ENCODE measurements around the gene ARL14EP. TPM values are rescaled to one million over a fixed set of nuclear protein-coding genes. Genes with fewer than 3 reads are reported as not detected.

ARL14EP gene
- total RNA-seq, 1 donor from 2014 or later, result 54.8 TPM

DNA sequence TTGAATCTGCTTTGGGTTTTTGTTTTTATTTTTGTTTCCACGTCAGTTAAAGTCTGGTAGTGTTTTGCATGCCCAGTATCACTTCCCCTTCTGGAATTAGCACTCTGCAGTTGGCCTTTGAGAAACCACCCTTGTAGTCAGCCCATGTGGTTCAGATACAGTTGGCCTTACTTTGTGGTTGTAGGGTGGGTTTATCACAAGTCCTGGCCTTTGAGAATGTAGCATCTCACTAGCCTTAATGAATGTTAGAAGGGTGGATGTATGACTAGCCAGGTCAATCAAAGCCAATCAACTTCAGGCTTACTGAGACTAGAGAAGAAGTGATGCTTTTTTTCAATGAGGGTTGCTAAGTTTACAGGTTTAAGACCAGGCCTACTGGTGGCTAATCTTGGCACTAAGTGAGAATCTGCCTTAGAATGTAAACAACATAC, 19.8 kb downstream of the ARL14EP start:
- TF ChIP-seq EZH2phosphoT487 (IDR thresholded peaks at IDR 0.05) (no peak), EZH2 (IDR thresholded peaks at IDR 0.05) (no peak)
- TF ChIP-seq, protein P1, sequence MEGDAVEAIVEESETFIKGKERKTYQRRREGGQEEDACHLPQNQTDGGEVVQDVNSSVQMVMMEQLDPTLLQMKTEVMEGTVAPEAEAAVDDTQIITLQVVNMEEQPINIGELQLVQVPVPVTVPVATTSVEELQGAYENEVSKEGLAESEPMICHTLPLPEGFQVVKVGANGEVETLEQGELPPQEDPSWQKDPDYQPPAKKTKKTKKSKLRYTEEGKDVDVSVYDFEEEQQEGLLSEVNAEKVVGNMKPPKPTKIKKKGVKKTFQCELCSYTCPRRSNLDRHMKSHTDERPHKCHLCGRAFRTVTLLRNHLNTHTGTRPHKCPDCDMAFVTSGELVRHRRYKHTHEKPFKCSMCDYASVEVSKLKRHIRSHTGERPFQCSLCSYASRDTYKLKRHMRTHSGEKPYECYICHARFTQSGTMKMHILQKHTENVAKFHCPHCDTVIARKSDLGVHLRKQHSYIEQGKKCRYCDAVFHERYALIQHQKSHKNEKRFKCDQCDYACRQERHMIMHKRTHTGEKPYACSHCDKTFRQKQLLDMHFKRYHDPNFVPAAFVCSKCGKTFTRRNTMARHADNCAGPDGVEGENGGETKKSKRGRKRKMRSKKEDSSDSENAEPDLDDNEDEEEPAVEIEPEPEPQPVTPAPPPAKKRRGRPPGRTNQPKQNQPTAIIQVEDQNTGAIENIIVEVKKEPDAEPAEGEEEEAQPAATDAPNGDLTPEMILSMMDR (IDR thresholded peaks at IDR 0.05), result no peak
- Histone ChIP-seq H3K9me3 (ENCODE audit: low read depth) (no peaks in the 10 kb centered on the region), H3K9ac (no peak overlapping the region), H3K27ac (no peak overlapping the region), H4K20me1 (ENCODE audit: low read depth) (no peaks in the 10 kb centered on the region), H3K36me3 (peaks cover 4% of the 10 kb centered on the region), H3K4me2 (no peak overlapping the region), H3K4me1 (no peaks in the 10 kb centered on the region), H3K27me3 (no peaks in the 10 kb centered on the region), H2AFZ (replicated peaks) (no peak overlapping the region), H3F3A (ENCODE audit: low read depth) (no peaks in the 10 kb centered on the region), H3K4me3 (no peak overlapping the region), H3K79me2 (ENCODE audit: low read depth) (no peaks in the 10 kb centered on the region)
- no peak overlapping the region for H3K27ac Mint-ChIP-seq
- peaks cover 7% of the 10 kb centered on the region for H3K36me3 Mint-ChIP-seq
- H3K4me3 Mint-ChIP-seq, result no peak overlapping the region
- DNase-seq (ENCODE audit: low spot score), result no peak
- H3K27me3 Mint-ChIP-seq (ENCODE audit: insufficient read depth, low read depth), result no peaks in the 10 kb centered on the region
- no peaks in the 10 kb centered on the region for H3K4me1 Mint-ChIP-seq
- no peaks in the 10 kb centered on the region for H3K9me3 Mint-ChIP-seq

DNA sequence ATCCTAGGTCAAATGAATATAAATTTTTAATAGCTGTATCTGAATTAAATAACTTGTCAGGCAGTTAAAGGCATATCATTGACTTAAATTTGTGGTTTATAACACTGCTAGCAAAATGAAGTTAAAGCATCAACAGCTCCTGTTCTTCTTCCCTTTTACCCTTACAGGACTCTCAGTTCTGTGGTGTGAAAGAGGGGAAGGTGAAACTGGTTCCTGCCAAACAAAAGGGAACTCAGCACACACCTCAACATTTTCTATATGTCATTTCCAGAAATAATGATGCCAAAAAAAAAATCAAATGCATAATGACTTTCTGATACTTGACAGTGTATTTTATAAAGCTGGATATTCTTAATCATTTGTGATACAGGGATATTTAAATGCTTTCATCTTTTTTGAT, 21.2 kb downstream of the ARL14EP start:
- Histone ChIP-seq H3K4me1 (no peaks in the 10 kb centered on the region), H3F3A (ENCODE audit: low read depth) (no peaks in the 10 kb centered on the region), H3K9ac (no peak overlapping the region), H3K27me3 (no peaks in the 10 kb centered on the region), H3K9me3 (ENCODE audit: low read depth) (no peaks in the 10 kb centered on the region), H3K4me3 (no peak overlapping the region), H3K79me2 (ENCODE audit: low read depth) (no peaks in the 10 kb centered on the region), H4K20me1 (ENCODE audit: low read depth) (no peaks in the 10 kb centered on the region), H3K36me3 (peaks cover 4% of the 10 kb centered on the region), H3K4me2 (no peak overlapping the region), H3K27ac (no peak overlapping the region), H2AFZ (replicated peaks) (no peak overlapping the region)
- Mint-ChIP-seq H3K27me3 (ENCODE audit: insufficient read depth, low read depth) (no peaks in the 10 kb centered on the region), H3K9me3 (no peaks in the 10 kb centered on the region), H3K4me3 (no peak overlapping the region), H3K4me1 (no peaks in the 10 kb centered on the region), H3K36me3 (peaks cover 5% of the 10 kb centered on the region), H3K27ac (no peak overlapping the region)
- TF ChIP-seq EZH2 (IDR thresholded peaks at IDR 0.05) (no peak), EZH2phosphoT487 (IDR thresholded peaks at IDR 0.05) (no peak)
- DNase-seq (ENCODE audit: low spot score), result no peak

DNA sequence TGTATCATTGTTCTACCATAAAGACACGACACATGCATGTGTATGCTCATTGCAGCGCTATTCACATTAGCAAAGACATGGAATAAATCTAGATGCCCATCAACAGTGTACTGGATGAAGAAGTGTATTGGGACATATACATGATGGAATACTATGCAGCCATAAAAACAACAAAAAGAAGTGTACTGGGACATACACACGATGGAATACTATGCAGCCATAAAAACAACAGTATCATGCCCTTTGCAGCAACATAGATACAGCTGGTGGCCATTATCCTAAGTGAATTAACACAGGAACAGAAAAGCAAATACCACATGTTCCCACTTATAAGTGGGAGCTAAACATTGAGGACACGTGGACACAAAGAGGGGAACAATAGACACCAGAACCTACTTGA, 22.7 kb downstream of the ARL14EP start:
- no peaks in the 10 kb centered on the region for H3K27me3 ChIP-seq
- H4K20me1 ChIP-seq (ENCODE audit: low read depth), result no peaks in the 10 kb centered on the region
- Mint-ChIP-seq H3K4me3 (no peak overlapping the region), H3K9me3 (no peaks in the 10 kb centered on the region), H3K4me1 (no peaks in the 10 kb centered on the region), H3K36me3 (peaks cover 5% of the 10 kb centered on the region), H3K27ac (no peak overlapping the region), H3K27me3 (ENCODE audit: insufficient read depth, low read depth) (no peaks in the 10 kb centered on the region)
- no peak overlapping the region for H3K27ac ChIP-seq
- no peak overlapping the region for H2AFZ ChIP-seq (replicated peaks)
- TF ChIP-seq, protein P1 (IDR thresholded peaks at IDR 0.05), result no peak
- no peak for TF ChIP-seq EZH2 (IDR thresholded peaks at IDR 0.05)
- no peak for TF ChIP-seq EZH2phosphoT487 (IDR thresholded peaks at IDR 0.05)
- peaks cover 4% of the 10 kb centered on the region for H3K36me3 ChIP-seq
- no peak overlapping the region for H3K4me2 ChIP-seq
- no peak overlapping the region for H3K4me3 ChIP-seq
- H3K4me1 ChIP-seq, result no peaks in the 10 kb centered on the region
- no peak for DNase-seq (ENCODE audit: low spot score)
- H3K79me2 ChIP-seq (ENCODE audit: low read depth), result no peaks in the 10 kb centered on the region
- no peaks in the 10 kb centered on the region for H3F3A ChIP-seq (ENCODE audit: low read depth)
- H3K9ac ChIP-seq, result no peak overlapping the region
- no peaks in the 10 kb centered on the region for H3K9me3 ChIP-seq (ENCODE audit: low read depth)

DNA sequence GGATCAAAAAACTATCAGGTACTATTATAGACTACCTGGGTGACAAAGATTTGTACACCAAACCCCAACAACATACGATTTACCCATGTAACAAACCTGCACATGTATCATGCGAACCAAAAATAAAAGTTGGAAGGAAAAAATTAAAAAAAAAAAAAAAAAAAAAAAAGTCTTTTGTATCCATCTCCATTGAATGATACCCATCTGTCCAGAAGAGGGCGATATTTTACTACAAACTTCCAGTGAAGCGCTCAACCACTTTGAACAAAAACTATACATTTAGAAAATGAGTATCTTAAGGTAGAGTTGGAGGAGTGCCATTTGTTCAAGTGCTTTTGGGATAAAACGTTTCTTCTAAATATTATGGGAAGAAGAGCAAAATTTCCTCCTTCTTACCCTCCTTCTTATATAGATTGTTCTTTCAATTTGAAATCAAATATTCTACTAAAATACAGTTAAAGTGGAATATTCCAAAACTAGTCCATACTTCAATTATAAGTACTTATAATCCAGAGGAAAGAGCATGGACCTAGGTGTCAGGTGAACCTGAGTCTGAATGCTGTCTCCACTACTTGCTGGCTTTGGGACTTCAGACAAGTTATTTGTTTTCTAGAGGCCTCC, 23.3 kb downstream of the ARL14EP start:
- Mint-ChIP-seq H3K27me3 (ENCODE audit: insufficient read depth, low read depth) (no peaks in the 10 kb centered on the region), H3K9me3 (no peaks in the 10 kb centered on the region), H3K4me1 (no peaks in the 10 kb centered on the region), H3K4me3 (no peak overlapping the region), H3K27ac (no peak overlapping the region), H3K36me3 (peaks cover 5% of the 10 kb centered on the region)
- Histone ChIP-seq H3K9me3 (ENCODE audit: low read depth) (no peaks in the 10 kb centered on the region), H4K20me1 (ENCODE audit: low read depth) (no peaks in the 10 kb centered on the region), H3K36me3 (no peaks in the 10 kb centered on the region), H3K9ac (no peak overlapping the region), H3K27me3 (no peaks in the 10 kb centered on the region), H3F3A (ENCODE audit: low read depth) (no peaks in the 10 kb centered on the region), H3K4me3 (no peak overlapping the region), H3K4me1 (no peaks in the 10 kb centered on the region), H3K79me2 (ENCODE audit: low read depth) (no peaks in the 10 kb centered on the region), H3K4me2 (no peak overlapping the region), H3K27ac (no peak overlapping the region), H2AFZ (replicated peaks) (no peak overlapping the region)
- DNase-seq (ENCODE audit: low spot score), result peak; percentile 82
- TF ChIP-seq, protein P1 (IDR thresholded peaks at IDR 0.05), result peak; percentile 70
- no peak for TF ChIP-seq EZH2phosphoT487 (IDR thresholded peaks at IDR 0.05)
- TF ChIP-seq EZH2 (IDR thresholded peaks at IDR 0.05), result no peak

Measured in neural progenitor cell (in vitro differentiated cells).